ENCODE data around the gene EPB41L4B.

The EPB41L4B gene

DNA sequence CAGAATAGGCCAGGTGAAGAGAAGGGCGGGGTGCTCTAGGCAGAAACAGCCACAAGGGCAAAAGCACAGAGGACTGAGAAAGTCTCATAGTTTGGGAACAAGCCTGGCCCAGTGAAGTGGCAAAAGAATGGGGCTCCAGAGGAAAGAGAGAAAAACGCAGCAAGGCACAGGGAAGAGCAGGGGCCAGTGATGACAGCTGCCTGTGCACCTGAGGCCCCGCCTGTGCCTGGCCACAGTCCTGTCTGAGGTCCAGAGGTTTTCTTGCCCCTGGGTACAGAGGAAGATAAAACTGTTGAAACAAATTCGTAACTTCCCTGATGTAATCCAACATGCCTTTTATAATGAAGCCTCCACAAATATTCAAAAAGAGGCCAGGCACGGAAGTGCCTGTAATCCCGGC lies 175.8 kb downstream of the EPB41L4B start:
- Histone ChIP-seq H3K9me3 (ENCODE audit: control insufficient read depth, insufficient read depth, low read depth, low read length) (no peaks in the 10 kb centered on the region), H3K27ac (ENCODE audit: extremely low read depth, low read depth, low read length) (no peak overlapping the region), H3K36me3 (ENCODE audit: control insufficient read depth in 2 of 2, insufficient read depth in 1 of 2, low read length in 2 of 2) (no peaks in the 10 kb centered on the region), H3K4me3 (ENCODE audit: low read depth, low read length) (no peak overlapping the region), H3K4me1 (ENCODE audit: control insufficient read depth, insufficient read depth, low read length) (no peaks in the 10 kb centered on the region)
- TF ChIP-seq ZNF548 (tag by site-specific recombination; IDR thresholded peaks at IDR 0.05), result no peak
- no peak for TF ChIP-seq PRDM2 (tag by site-specific recombination; IDR thresholded peaks at IDR 0.05; ENCODE audit: borderline replicate concordance)
- no peak for TF ChIP-seq FEZF1 (tag by site-specific recombination; IDR thresholded peaks at IDR 0.05)
- no peak for TF ChIP-seq ZNF23 (tag by site-specific recombination; IDR thresholded peaks at IDR 0.05; ENCODE audit: borderline replicate concordance)
- TF ChIP-seq ZNF16 (tag by site-specific recombination; IDR thresholded peaks at IDR 0.05; ENCODE audit: low read depth), result no peak
- no peak for TF ChIP-seq ZBTB48 (tag by site-specific recombination; IDR thresholded peaks at IDR 0.05)
- no peak for TF ChIP-seq MZF1 (tag by site-specific recombination; IDR thresholded peaks at IDR 0.05; ENCODE audit: borderline replicate concordance)
- TF ChIP-seq ZNF138 (tag by site-specific recombination; IDR thresholded peaks at IDR 0.05; ENCODE audit: borderline replicate concordance), result no peak
- no peak for TF ChIP-seq PRDM4 (tag by site-specific recombination; IDR thresholded peaks at IDR 0.05)
- TF ChIP-seq, protein P1, sequence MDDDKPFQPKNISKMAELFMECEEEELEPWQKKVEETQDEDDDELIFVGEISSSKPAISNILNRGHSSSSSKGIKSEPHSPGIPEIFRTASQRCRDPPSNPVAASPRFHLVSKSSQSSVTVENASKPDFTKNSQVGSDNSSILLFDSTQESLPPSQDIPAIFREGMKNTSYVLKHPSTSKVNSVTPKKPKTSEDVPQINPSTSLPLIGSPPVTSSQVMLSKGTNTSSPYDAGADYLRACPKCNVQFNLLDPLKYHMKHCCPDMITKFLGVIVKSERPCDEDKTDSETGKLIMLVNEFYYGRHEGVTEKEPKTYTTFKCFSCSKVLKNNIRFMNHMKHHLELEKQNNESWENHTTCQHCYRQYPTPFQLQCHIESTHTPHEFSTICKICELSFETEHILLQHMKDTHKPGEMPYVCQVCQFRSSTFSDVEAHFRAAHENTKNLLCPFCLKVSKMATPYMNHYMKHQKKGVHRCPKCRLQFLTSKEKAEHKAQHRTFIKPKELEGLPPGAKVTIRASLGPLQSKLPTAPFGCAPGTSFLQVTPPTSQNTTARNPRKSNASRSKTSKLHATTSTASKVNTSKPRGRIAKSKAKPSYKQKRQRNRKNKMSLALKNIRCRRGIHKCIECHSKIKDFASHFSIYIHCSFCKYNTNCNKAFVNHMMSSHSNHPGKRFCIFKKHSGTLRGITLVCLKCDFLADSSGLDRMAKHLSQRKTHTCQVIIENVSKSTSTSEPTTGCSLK (tag by site-specific recombination; IDR thresholded peaks at IDR 0.05), result no peak
- TF ChIP-seq ZNF311 (tag by site-specific recombination; IDR thresholded peaks at IDR 0.05; ENCODE audit: borderline replicate concordance), result no peak
- TF ChIP-seq, protein P2, sequence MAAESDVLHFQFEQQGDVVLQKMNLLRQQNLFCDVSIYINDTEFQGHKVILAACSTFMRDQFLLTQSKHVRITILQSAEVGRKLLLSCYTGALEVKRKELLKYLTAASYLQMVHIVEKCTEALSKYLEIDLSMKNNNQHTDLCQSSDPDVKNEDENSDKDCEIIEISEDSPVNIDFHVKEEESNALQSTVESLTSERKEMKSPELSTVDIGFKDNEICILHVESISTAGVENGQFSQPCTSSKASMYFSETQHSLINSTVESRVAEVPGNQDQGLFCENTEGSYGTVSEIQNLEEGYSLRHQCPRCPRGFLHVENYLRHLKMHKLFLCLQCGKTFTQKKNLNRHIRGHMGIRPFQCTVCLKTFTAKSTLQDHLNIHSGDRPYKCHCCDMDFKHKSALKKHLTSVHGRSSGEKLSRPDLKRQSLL (tag by site-specific recombination; IDR thresholded peaks at IDR 0.05), result no peak
- TF ChIP-seq ZNF157 (tag by site-specific recombination; IDR thresholded peaks at IDR 0.05), result no peak
- TF ChIP-seq SALL2 (tag by site-specific recombination; IDR thresholded peaks at IDR 0.05; ENCODE audit: borderline replicate concordance), result no peak
- no peak for TF ChIP-seq ZNF664 (tag by site-specific recombination; IDR thresholded peaks at IDR 0.05)
- TF ChIP-seq, protein P3, sequence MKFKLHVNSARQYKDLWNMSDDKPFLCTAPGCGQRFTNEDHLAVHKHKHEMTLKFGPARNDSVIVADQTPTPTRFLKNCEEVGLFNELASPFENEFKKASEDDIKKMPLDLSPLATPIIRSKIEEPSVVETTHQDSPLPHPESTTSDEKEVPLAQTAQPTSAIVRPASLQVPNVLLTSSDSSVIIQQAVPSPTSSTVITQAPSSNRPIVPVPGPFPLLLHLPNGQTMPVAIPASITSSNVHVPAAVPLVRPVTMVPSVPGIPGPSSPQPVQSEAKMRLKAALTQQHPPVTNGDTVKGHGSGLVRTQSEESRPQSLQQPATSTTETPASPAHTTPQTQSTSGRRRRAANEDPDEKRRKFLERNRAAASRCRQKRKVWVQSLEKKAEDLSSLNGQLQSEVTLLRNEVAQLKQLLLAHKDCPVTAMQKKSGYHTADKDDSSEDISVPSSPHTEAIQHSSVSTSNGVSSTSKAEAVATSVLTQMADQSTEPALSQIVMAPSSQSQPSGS (tag by site-specific recombination; IDR thresholded peaks at IDR 0.05; ENCODE audit: low read depth), result no peak
- no peak for TF ChIP-seq ZNF10 (tag by site-specific recombination; IDR thresholded peaks at IDR 0.05)
- TF ChIP-seq, protein P4, sequence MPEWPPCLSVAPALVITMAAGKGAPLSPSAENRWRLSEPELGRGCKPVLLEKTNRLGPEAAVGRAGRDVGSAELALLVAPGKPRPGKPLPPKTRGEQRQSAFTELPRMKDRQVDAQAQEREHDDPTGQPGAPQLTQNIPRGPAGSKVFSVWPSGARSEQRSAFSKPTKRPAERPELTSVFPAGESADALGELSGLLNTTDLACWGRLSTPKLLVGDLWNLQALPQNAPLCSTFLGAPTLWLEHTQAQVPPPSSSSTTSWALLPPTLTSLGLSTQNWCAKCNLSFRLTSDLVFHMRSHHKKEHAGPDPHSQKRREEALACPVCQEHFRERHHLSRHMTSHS (tag by site-specific recombination; IDR thresholded peaks at IDR 0.05), result no peak
- CTCF ChIA-PET, result interaction anchor here (0.7 kb wide), 1 partner anchor 38 kb away, joined by 4 read pairs; no protein-coding TSS in a partner anchor
- POLR2A ChIA-PET, result interaction anchor here (0.5 kb wide), 1 partner anchor 91 kb away, joined by 3 read pairs; no protein-coding TSS in a partner anchor

All from HEK293 (cell line).